Cardiac muscle cell (in vitro differentiated cells and primary cell): Measurements from ENCODE around the gene GRK1. TPM values are rescaled to one million over a fixed set of nuclear protein-coding genes. Genes with fewer than 3 reads are reported as not detected.

Experiments used
- DNase-seq, 2 donors: peaks; one replicate each; pipeline versions ENCODE4 v3.0.0 to v3.0.0-alpha.2; 2010 to 2017; ENCODE audit warnings: low read depth in 1 of 2, low spot score in 1 of 2
- H3K27ac ChIP-seq: fragments of 200-600 bp; sonication (generic); 2 replicates; pipeline ENCODE4 v1.5.1; 2016
- H3K27me3 ChIP-seq: fragments of 200-600 bp; sonication (generic); 2 replicates; pipeline ENCODE4 v1.6.0; 2016; ENCODE audit warnings: control low read depth
- H3K36me3 ChIP-seq: fragments of 200-600 bp; sonication (generic); 2 replicates; pipeline ENCODE4 v1.5.1; 2016; ENCODE audit warnings: control low read depth
- H3K4me1 ChIP-seq: fragments of 200-600 bp; sonication (generic); 2 replicates; pipeline ENCODE4 v1.8.1; 2017; ENCODE audit warnings: low read depth, mild to moderate bottlenecking, mixed run types
- H3K4me3 ChIP-seq: fragments of 200-600 bp; sonication (generic); 2 replicates; pipeline ENCODE4 v1.5.1; 2016; ENCODE audit warnings: mild to moderate bottlenecking
- H3K9me3 ChIP-seq: fragments of 200-600 bp; sonication (generic); 2 replicates; pipeline ENCODE4 v1.5.1; 2017; ENCODE audit warnings: low read depth, mild to moderate bottlenecking, control low read depth
- polyA plus RNA-seq: library from polyadenylated mRNA; unstranded; fragments of >200 nt; fragmentation: Nextera tagmentation; extraction: Ambion mirVana; gene quantifications from 2 replicates; pipeline ENCODE4 v1.2.1, GENCODE V29; 2016
- total RNA-seq: library from RNA; depleted of rRNA; stranded (reverse); fragments of >200 nt; gene quantifications from 2 replicates; pipeline ENCODE4 v1.2.3, GENCODE V29; 2016
- TF ChIP-seq, protein P1 (sequence below): IDR thresholded peaks from 2 replicates; pipeline ENCODE4 v1.5.1; 2012; ENCODE audit warnings: low read depth, mild to moderate bottlenecking, low read length

GRK1 gene
- total and polyA plus RNA-seq, 2 experiments from 2014 or later = 0.13 to 0.21 TPM

DNA sequence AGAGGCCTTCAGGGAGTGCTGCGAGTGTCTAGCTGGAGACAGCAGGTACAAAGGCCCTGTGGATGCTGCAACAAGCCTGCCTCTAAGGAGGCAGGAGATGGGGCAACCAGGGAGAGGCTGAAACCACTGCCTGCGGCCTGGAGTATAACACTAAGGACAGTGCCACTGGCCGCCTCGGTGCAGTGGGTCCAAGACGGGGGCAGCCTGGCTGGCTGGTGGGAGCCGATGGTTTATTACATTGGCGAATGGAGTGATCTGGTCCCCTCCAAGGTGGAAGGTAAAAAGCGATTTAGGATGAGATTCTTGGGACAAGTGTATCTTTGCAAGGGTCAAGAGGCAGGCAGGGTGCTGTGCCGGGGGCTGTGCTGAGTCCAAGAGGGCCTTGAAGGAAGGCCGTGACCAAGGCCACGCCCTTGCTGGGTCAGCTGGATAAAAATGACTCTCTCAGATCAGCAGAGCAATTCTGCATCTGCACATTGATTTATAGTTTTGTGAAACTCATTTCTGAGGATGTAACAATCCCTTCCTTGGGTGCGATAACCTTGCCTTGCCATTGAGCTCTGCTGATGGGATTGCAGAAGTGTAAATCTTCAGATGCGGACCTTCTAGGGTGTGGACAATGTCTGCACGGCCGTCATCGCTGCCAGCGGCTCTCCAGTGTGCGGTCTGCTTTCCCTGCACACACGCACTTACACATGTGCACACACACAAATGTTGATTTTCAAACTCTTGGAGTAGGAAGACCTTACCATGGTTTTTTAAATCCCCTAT, 98.0 kb downstream of the GRK1 start:
- no peak overlapping the region for H3K27ac ChIP-seq
- no peaks in the 10 kb centered on the region for H3K4me1 ChIP-seq
- no peak for DNase-seq
- no peaks in the 10 kb centered on the region for H3K36me3 ChIP-seq
- H3K9me3 ChIP-seq = no peaks in the 10 kb centered on the region
- H3K4me3 ChIP-seq = no peak overlapping the region
- TF ChIP-seq, protein P1, sequence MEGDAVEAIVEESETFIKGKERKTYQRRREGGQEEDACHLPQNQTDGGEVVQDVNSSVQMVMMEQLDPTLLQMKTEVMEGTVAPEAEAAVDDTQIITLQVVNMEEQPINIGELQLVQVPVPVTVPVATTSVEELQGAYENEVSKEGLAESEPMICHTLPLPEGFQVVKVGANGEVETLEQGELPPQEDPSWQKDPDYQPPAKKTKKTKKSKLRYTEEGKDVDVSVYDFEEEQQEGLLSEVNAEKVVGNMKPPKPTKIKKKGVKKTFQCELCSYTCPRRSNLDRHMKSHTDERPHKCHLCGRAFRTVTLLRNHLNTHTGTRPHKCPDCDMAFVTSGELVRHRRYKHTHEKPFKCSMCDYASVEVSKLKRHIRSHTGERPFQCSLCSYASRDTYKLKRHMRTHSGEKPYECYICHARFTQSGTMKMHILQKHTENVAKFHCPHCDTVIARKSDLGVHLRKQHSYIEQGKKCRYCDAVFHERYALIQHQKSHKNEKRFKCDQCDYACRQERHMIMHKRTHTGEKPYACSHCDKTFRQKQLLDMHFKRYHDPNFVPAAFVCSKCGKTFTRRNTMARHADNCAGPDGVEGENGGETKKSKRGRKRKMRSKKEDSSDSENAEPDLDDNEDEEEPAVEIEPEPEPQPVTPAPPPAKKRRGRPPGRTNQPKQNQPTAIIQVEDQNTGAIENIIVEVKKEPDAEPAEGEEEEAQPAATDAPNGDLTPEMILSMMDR = no peak
- peaks cover 42% of the 10 kb centered on the region for H3K27me3 ChIP-seq

DNA sequence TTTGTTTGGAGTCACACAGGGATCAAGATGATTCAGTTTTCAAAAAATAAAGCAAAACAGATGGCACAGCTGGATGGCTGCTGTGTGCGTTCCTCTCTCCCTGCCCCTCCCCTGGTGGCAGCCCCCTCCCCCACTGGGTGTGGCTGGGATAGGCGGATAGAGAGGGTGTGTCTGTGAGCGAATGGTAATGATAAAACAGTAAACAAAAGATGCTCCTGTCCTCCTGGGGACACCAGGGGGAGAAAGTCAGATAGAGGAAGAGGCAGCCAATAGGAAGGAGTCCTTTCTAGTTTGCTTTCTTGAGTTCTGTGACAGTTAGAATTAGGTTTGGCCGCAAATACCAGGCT, 98.5 kb downstream of the GRK1 start:
- Histone ChIP-seq H3K4me3 (no peak overlapping the region), H3K4me1 (no peaks in the 10 kb centered on the region), H3K36me3 (no peaks in the 10 kb centered on the region), H3K27ac (no peak overlapping the region), H3K27me3 (peaks cover 37% of the 10 kb centered on the region), H3K9me3 (no peaks in the 10 kb centered on the region)
- no peak for DNase-seq
- TF ChIP-seq, protein P1 = no peak

DNA sequence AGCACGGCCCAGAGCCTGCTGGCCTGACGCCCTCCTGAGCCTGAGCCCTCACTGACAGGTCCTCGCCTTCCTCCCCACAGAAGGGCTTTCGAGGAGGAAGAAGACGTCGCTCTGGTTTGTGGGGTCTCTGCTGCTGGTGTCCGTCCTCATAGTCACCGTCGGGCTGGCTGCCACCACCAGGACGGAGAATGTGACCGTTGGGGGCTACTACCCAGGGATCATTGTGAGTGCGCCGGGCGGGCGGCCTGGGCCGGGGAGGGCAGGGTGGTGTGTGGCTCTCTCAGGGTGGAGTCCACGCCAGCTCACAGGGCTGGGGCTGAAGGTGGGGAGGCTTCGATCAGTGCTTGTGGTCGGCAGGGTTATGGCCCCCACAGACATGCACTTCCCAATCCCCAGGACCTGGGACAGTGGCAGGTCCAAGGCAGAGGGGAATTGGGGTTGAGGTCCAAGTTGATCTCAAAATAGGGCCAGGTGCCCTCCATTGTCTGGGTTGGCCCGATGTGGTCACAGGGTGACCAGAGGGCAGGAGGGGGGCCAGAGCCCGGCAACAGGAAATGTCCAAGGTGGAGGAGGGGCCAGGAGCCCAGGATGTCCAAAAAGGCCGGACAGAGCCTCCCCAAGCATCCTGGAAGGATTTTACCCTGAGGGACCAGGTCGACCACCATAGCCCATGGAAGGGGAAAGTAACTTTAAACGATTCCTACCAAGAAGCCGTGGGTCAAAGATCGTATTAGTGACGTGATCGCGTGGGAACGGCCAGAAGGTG, 99.2 kb downstream of the GRK1 start:
- TF ChIP-seq, protein P1 = no peak
- no peaks in the 10 kb centered on the region for H3K36me3 ChIP-seq
- DNase-seq = no peak
- no peak overlapping the region for H3K4me3 ChIP-seq
- no peaks in the 10 kb centered on the region for H3K9me3 ChIP-seq
- H3K27me3 ChIP-seq = peaks cover 30% of the 10 kb centered on the region
- H3K4me1 ChIP-seq = no peaks in the 10 kb centered on the region
- H3K27ac ChIP-seq = no peak overlapping the region

DNA sequence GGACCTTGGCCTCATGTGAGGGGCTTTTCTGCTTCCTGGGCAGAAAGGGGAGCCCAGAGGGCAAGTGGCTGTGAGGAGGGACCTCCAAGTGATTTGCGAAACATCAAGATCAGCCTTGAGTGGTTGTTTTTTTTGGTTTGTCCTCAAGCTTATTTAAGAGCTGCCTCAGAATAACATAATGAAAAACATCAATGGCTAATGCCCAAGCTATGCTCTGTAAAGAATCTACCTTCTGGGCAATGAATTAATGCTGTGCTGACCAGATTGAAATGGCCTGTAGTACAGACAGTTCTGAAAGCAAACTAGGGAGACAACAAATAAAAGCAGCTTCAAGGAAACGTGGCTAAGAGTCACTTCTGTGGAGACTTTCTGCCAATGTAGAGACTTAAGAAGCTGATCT, 100.3 kb downstream of the GRK1 start:
- no peaks in the 10 kb centered on the region for H3K9me3 ChIP-seq
- H3K27me3 ChIP-seq = peaks cover 18% of the 10 kb centered on the region
- no peak overlapping the region for H3K4me3 ChIP-seq
- DNase-seq = no peak
- no peaks in the 10 kb centered on the region for H3K36me3 ChIP-seq
- TF ChIP-seq, protein P1 = no peak
- no peak overlapping the region for H3K27ac ChIP-seq
- no peaks in the 10 kb centered on the region for H3K4me1 ChIP-seq

DNA sequence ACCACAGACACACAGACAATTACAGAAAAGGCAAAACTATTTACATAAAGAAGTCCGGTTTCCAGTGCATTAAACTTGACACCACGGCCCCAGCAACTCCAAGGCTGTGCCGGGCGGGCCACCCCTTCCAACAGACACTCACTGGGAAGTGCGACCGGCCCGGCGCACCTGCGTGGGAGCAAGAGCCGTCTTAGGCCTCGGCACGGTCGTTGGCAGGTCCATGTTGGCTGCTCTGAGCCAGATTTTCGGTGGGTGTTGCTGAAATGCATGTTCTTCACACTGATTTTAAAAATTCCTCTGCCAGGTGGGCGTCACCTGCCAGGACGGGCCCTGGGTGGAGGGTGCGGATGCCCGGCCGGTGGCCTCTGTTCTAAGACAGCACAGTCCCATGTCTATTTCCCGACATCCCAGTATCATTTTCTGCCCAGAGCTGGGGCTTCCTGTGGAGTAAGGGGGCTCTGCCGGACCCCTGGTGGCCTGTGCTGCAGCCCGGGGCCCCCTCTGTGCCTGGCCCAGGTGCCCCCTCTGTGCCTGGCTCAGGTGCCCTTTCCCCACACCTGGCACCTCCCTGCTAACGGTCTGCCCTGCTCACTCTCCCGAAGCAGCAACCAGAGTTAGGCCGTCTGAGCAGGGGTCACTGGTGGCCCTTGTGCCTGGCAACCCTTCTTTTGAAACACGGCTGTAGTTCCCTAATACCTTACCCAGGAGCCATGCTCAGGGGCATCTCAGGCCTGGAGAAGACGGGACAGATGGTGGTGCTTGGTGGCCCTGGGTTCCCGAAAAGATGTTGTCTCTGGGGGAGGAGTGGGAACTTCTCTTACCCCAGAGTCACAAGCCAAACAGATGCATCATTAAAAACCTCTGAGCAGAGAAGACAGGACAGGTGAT, 101.2 kb downstream of the GRK1 start:
- Histone ChIP-seq H3K9me3 (no peaks in the 10 kb centered on the region), H3K4me3 (no peak overlapping the region), H3K27ac (no peak overlapping the region), H3K36me3 (no peaks in the 10 kb centered on the region), H3K4me1 (no peaks in the 10 kb centered on the region), H3K27me3 (peaks cover 9% of the 10 kb centered on the region)
- TF ChIP-seq, protein P1 = no peak
- no peak for DNase-seq
